Astrocyte (in vitro differentiated cells and primary cell): ENCODE results near the gene USP48. TPM values are rescaled to one million over a fixed set of nuclear protein-coding genes. Genes with fewer than 3 reads are reported as not detected.

Source experiments
- DNase-seq: peaks from one replicate; pipeline ENCODE4 v3.0.0-alpha.2; 2010; ENCODE audit warnings: low read depth
- FAIRE-seq: peaks from 2 replicates; lab custom pipeline; 2011; peaks lifted over from hg19 to GRCh38; lab: Jason Lieb, UNC
- H2AFZ ChIP-seq: 2 replicates; pipeline ENCODE4 v1.6.0; 2012; ENCODE audit warnings: low read depth, low read length, inconsistent platforms
- H3K27ac ChIP-seq: 2 replicates; pipeline ENCODE4 v1.5.1; 2011; ENCODE audit warnings: low read depth, low read length, inconsistent platforms
- H3K27me3 ChIP-seq: 2 replicates; pipeline ENCODE4 v1.6.0; 2011; ENCODE audit warnings: low read length, inconsistent platforms; ENCODE audit not compliant: insufficient read depth
- H3K36me3 ChIP-seq: 2 replicates; pipeline ENCODE4 v1.5.1; 2011; ENCODE audit warnings: low read length, inconsistent platforms; ENCODE audit not compliant: insufficient read depth
- H3K4me1 ChIP-seq: 2 replicates; pipeline ENCODE4 v1.5.1; 2011; ENCODE audit warnings: low read length, inconsistent platforms; ENCODE audit not compliant: insufficient read depth
- H3K4me2 ChIP-seq: 2 replicates; pipeline ENCODE4 v1.6.0; 2012; ENCODE audit warnings: low read length, inconsistent platforms
- H3K4me3 ChIP-seq: 2 replicates; pipeline ENCODE4 v1.5.1; 2011; ENCODE audit warnings: low read depth, mild to moderate bottlenecking, low read length, inconsistent platforms; ENCODE audit not compliant: insufficient read depth
- H3K79me2 ChIP-seq: 2 replicates; pipeline ENCODE4 v1.6.0; 2012; ENCODE audit warnings: mild to moderate bottlenecking, low read length, inconsistent platforms; ENCODE audit not compliant: insufficient read depth
- H3K9ac ChIP-seq: 2 replicates; pipeline ENCODE4 v1.6.0; 2012; ENCODE audit warnings: mild to moderate bottlenecking, low read length, inconsistent platforms
- H3K9me3 ChIP-seq: 2 replicates; pipeline ENCODE4 v1.5.1; 2012; ENCODE audit warnings: low read depth, mild to moderate bottlenecking, low read length, inconsistent platforms; ENCODE audit not compliant: insufficient read depth
- H4K20me1 ChIP-seq: 2 replicates; pipeline ENCODE4 v1.6.0; 2012; ENCODE audit warnings: low read length, inconsistent platforms; ENCODE audit not compliant: insufficient read depth
- H3K27ac Mint-ChIP-seq: one replicate; pipeline ENCODE4 v1.8.0; 2021; ENCODE audit warnings: mild to moderate bottlenecking, mixed read lengths; ENCODE audit not compliant: unreplicated experiment
- H3K27me3 Mint-ChIP-seq: one replicate; pipeline ENCODE4 v1.8.0; 2021; ENCODE audit warnings: low read depth, mixed read lengths; ENCODE audit not compliant: unreplicated experiment
- H3K36me3 Mint-ChIP-seq: one replicate; pipeline ENCODE4 v1.8.0; 2021; ENCODE audit warnings: low read depth, mixed read lengths; ENCODE audit not compliant: unreplicated experiment
- H3K4me1 Mint-ChIP-seq: one replicate; pipeline ENCODE4 v1.8.0; 2021; ENCODE audit warnings: low read depth, mixed read lengths; ENCODE audit not compliant: unreplicated experiment
- H3K4me3 Mint-ChIP-seq: one replicate; pipeline ENCODE4 v1.8.0; 2021; ENCODE audit warnings: mild to moderate bottlenecking, moderate library complexity, mixed read lengths; ENCODE audit not compliant: unreplicated experiment
- H3K9me3 Mint-ChIP-seq: one replicate; pipeline ENCODE4 v1.8.0; 2021; ENCODE audit warnings: mild to moderate bottlenecking, mixed read lengths; ENCODE audit not compliant: unreplicated experiment
- EZH2 ChIP-seq: IDR thresholded peaks from 2 replicates; pipeline ENCODE4 v1.6.1; 2012; ENCODE audit warnings: mild to moderate bottlenecking, low read length, inconsistent platforms; ENCODE audit not compliant: insufficient read depth
- total RNA-seq: library from RNA; stranded (reverse); gene quantifications from 2 replicates; pipeline ENCODE4 v1.2.1, GENCODE V29; 2021
- TF ChIP-seq, protein P1 (sequence below): IDR thresholded peaks from 2 replicates; pipeline ENCODE4 v1.5.1; 2011; ENCODE audit warnings: low read depth, mild to moderate bottlenecking, inconsistent platforms, low read length, moderate library complexity; ENCODE audit not compliant: insufficient read depth

Gene USP48
- total RNA-seq, 1 donor from 2014 or later: 85.7 TPM

DNA sequence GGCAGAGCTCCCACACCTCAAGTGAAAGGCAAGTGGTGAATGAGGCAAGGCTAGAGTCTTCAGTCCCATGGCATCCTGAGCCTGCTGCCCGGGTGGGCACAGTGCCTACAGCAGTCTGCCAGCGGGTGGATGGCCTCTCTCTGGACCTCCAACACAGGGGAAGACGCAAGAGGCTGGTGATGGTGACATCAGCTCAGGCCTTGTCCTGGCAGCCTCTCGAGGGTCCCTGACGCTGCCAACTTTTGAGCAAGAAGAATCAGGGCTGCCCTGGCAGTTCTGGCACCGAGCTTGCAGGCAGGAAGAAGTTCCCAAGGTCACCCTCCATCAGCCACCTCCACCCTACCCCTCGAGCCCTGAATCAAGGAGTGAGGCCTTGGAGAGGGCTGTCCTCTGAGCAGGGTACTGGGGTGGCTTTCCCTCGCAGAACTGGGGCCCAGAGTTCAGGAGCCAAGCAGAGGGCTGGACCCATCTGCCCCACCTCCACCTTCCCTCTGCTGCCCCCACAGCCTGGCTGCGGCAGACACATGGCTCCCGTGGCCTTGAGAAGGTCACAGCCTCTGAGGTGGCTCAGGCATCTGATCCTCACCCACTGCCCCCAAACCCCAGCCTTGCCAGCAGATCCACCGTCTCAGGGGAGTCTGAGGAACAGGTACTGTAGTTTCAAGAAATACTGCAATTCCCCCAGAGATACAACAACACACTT, 119.5 kb downstream of the USP48 start:
- Mint-ChIP-seq H3K27me3 (peaks cover 46% of the 10 kb centered on the region), H3K4me3 (no peak overlapping the region), H3K9me3 (no peaks in the 10 kb centered on the region), H3K36me3 (no peaks in the 10 kb centered on the region), H3K27ac (no peak overlapping the region), H3K4me1 (peaks cover 2% of the 10 kb centered on the region)
- no peak for FAIRE-seq
- no peaks in the 10 kb centered on the region for H3K79me2 ChIP-seq
- no peak overlapping the region for H3K4me2 ChIP-seq
- peaks cover 22% of the 10 kb centered on the region for H4K20me1 ChIP-seq
- no peak overlapping the region for H3K4me3 ChIP-seq
- DNase-seq: no peak
- H2AFZ ChIP-seq: no peak overlapping the region
- H3K36me3 ChIP-seq: no peaks in the 10 kb centered on the region
- H3K4me1 ChIP-seq: peaks cover 3% of the 10 kb centered on the region
- H3K9me3 ChIP-seq: no peaks in the 10 kb centered on the region
- H3K27ac ChIP-seq: no peak overlapping the region
- TF ChIP-seq, protein P1, sequence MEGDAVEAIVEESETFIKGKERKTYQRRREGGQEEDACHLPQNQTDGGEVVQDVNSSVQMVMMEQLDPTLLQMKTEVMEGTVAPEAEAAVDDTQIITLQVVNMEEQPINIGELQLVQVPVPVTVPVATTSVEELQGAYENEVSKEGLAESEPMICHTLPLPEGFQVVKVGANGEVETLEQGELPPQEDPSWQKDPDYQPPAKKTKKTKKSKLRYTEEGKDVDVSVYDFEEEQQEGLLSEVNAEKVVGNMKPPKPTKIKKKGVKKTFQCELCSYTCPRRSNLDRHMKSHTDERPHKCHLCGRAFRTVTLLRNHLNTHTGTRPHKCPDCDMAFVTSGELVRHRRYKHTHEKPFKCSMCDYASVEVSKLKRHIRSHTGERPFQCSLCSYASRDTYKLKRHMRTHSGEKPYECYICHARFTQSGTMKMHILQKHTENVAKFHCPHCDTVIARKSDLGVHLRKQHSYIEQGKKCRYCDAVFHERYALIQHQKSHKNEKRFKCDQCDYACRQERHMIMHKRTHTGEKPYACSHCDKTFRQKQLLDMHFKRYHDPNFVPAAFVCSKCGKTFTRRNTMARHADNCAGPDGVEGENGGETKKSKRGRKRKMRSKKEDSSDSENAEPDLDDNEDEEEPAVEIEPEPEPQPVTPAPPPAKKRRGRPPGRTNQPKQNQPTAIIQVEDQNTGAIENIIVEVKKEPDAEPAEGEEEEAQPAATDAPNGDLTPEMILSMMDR: no peak
- no peak for TF ChIP-seq EZH2
- H3K27me3 ChIP-seq: peaks cover 41% of the 10 kb centered on the region
- H3K9ac ChIP-seq: no peak overlapping the region

GRCh38 chr1:21662426-21663247, 120.3 kb downstream of the USP48 start:
- Mint-ChIP-seq H3K27me3 (peaks cover 43% of the 10 kb centered on the region), H3K36me3 (no peaks in the 10 kb centered on the region), H3K4me3 (no peak overlapping the region), H3K9me3 (no peaks in the 10 kb centered on the region), H3K27ac (no peak overlapping the region), H3K4me1 (peaks cover 2% of the 10 kb centered on the region)
- H3K9ac ChIP-seq: no peak overlapping the region
- FAIRE-seq (no peak), DNase-seq (no peak)
- H4K20me1 ChIP-seq: peaks cover 17% of the 10 kb centered on the region
- no peak overlapping the region for H2AFZ ChIP-seq
- TF ChIP-seq, protein P1: no peak
- TF ChIP-seq EZH2: no peak
- no peak overlapping the region for H3K4me3 ChIP-seq
- H3K4me1 ChIP-seq: peaks cover 3% of the 10 kb centered on the region
- H3K27ac ChIP-seq: no peak overlapping the region
- no peaks in the 10 kb centered on the region for H3K9me3 ChIP-seq
- H3K79me2 ChIP-seq: no peaks in the 10 kb centered on the region
- no peaks in the 10 kb centered on the region for H3K36me3 ChIP-seq
- peaks cover 34% of the 10 kb centered on the region for H3K27me3 ChIP-seq
- H3K4me2 ChIP-seq: no peak overlapping the region
